Left cardiac atrium (tissue), 4 donors: ENCODE data around the gene EFNA5. TPM values are rescaled to one million over a fixed set of nuclear protein-coding genes. Genes with fewer than 3 reads are reported as not detected.

Source experiments
- ATAC-seq, 2 donors: fragments of 200-7000 bp; cut with Tn5 transposase; one replicate each; pipeline ENCODE4 v1.9.1; 2020; ENCODE audit warnings: mild to moderate bottlenecking in 2 of 2, moderate library complexity in 2 of 2
- DNase-seq: peaks from one replicate; pipeline ENCODE4 v3.0.0-alpha.2; 2020
- intact Hi-C, 2 donors: fragments of 100-400 bp; cut with DNase I; formaldehyde crosslinking; loops; one replicate each; pipeline versions ENCODE4 v1.14.1 to v1.15.1; 2022 to 2023
- total RNA-seq, 2 donors: library from RNA; stranded (reverse); fragmentation: NEBNext Ultra II Directional; extraction: Animal tissue kit (Norgen Biotek cat#: 25700); gene quantifications; one replicate each; pipeline ENCODE4 v1.2.1, GENCODE V29; 2021
- donor health status: DM: no; HTN: yes; CAD: no.
- donor health status: DM: no; HTN: yes; CAD: no; lungs with severe emphysema.
- donor health status: DM: yes; HTN: yes; CAD: no.
- donor health status: Dilated cardiomyopathy.

EFNA5 gene
- total RNA-seq, 2 donors from 2014 or later: 23.9 to 29.2 TPM

- ATAC-seq (no peak), DNase-seq (no peak)
- intact Hi-C loops: no loop called here
Observed at GRCh38 chr5:107582625-107583024, 88.1 kb downstream of the EFNA5 start.

- DNase-seq (no peak), ATAC-seq (peak; percentile 66 to 79)
- intact Hi-C loops: no loop called here
Observed at GRCh38 chr5:107580889-107581820, 89.6 kb downstream of the EFNA5 start.

GRCh38 chr5:107578051-107578635 lies 92.6 kb downstream of the EFNA5 start:
- peak; percentile 49 to 60 for ATAC-seq
- intact Hi-C loops: loop anchor here in 1 of 2 donors (10.0 kb wide), 1 partner anchor 193 kb away; no protein-coding TSS in a partner anchor
- no peak for DNase-seq

- no peak for DNase-seq
- ATAC-seq: no peak
- intact Hi-C loops: loop anchor here in 1 of 2 donors (10.0 kb wide), 1 partner anchor 193 kb away; no protein-coding TSS in a partner anchor
Observed at GRCh38 chr5:107577394-107577950, 93.3 kb downstream of the EFNA5 start.

GRCh38 chr5:107576736-107577393 lies 93.9 kb downstream of the EFNA5 start:
- no peak for DNase-seq
- no peak for ATAC-seq
- intact Hi-C loops: loop anchor here in 1 of 2 donors (10.0 kb wide), 1 partner anchor 192 kb away; no protein-coding TSS in a partner anchor

GRCh38 chr5:107576155-107576554 lies 94.6 kb downstream of the EFNA5 start:
- intact Hi-C loops: loop anchor here in 1 of 2 donors (10.0 kb wide), 1 partner anchor 191 kb away; no protein-coding TSS in a partner anchor
- DNase-seq (no peak), ATAC-seq (no peak)

- intact Hi-C loops: loop anchor here in 1 of 2 donors (5.0 to 10.0 kb wide), 2 partner anchors 98 to 189 kb away; partner anchors contain the start of gene EFNA5
- ATAC-seq (no peak), DNase-seq (no peak)
Observed at GRCh38 chr5:107574287-107574686, 96.5 kb downstream of the EFNA5 start.

- peak in 1 of 2 donors; percentile 27 for ATAC-seq
- intact Hi-C loops: loop anchor here in 1 of 2 donors (5.0 to 10.0 kb wide), 2 partner anchors 99 to 188 kb away; partner anchors contain the start of gene EFNA5
Observed at GRCh38 chr5:107572715-107573368, 97.9 kb downstream of the EFNA5 start.

GRCh38 chr5:107571621-107572536 lies 98.9 kb downstream of the EFNA5 start:
- ATAC-seq (peak; percentile 88 to 94), DNase-seq (peak; percentile 91)
- intact Hi-C loops: loop anchor here in 1 of 2 donors (5.0 to 10.0 kb wide), 2 partner anchors 100 to 187 kb away; partner anchors contain the start of gene EFNA5

More at GRCh38 chr5:107572715-107573368, 97.9 kb downstream of the EFNA5 start:
- no peak for DNase-seq

- no peak for DNase-seq
- intact Hi-C loops: loop anchor here in 1 of 2 donors (5.0 to 10.0 kb wide), 2 partner anchors 101 to 186 kb away; partner anchors contain the start of gene EFNA5
- peak; percentile 32 to 35 for ATAC-seq
Observed at GRCh38 chr5:107570805-107571531, 99.8 kb downstream of the EFNA5 start.

- ATAC-seq (no peak), DNase-seq (no peak)
- intact Hi-C loops: loop anchor here in 1 of 2 donors (5.0 to 10.0 kb wide), 2 partner anchors 102 to 185 kb away; partner anchors contain the start of gene EFNA5
Observed at GRCh38 chr5:107570181-107570580, 100.6 kb downstream of the EFNA5 start.

- intact Hi-C loops: no loop called here
- DNase-seq (no peak), ATAC-seq (no peak)
Observed at GRCh38 chr5:107567901-107568671, 102.7 kb downstream of the EFNA5 start.

GRCh38 chr5:107566986-107567385 lies 103.8 kb downstream of the EFNA5 start:
- ATAC-seq: no peak
- intact Hi-C loops: no loop called here
- no peak for DNase-seq

- DNase-seq (no peak), ATAC-seq (no peak)
- intact Hi-C loops: no loop called here
Observed at GRCh38 chr5:107565791-107566767, 104.7 kb downstream of the EFNA5 start.

GRCh38 chr5:107564931-107565372 lies 105.8 kb downstream of the EFNA5 start:
- DNase-seq: no peak
- ATAC-seq: no peak
- intact Hi-C loops: no loop called here
